RWPE2 (cell line): ENCODE data around the gene SSBP4.

Experiments
- ATAC-seq: fragments of 200-7000 bp; cut with Tn5 transposase; 3 replicates; pipeline ENCODE4 v1.9.1; 2021; ENCODE audit warnings: low read depth
- DNase-seq: peaks from one replicate; pipeline ENCODE4 v3.0.0-alpha.2; 2020; ENCODE audit warnings: low spot score
- H3K27ac ChIP-seq: fragments of 450-650 bp; 2 replicates; pipeline ENCODE4 v1.5.1; 2017; ENCODE audit warnings: mild to moderate bottlenecking; ENCODE audit not compliant: poor library complexity, severe bottlenecking
- H3K27me3 ChIP-seq: fragments of 250-450 bp; sonication (Bioruptor Pico); 2 replicates; pipeline ENCODE4 v1.5.1; 2021; ENCODE audit warnings: mild to moderate bottlenecking, moderate library complexity; ENCODE audit not compliant: insufficient read depth, poor library complexity, severe bottlenecking
- H3K36me3 ChIP-seq: fragments of 250-450 bp; sonication (Bioruptor Pico); 2 replicates; pipeline ENCODE4 v1.5.1; 2020; ENCODE audit warnings: low read depth, mild to moderate bottlenecking, moderate library complexity
- H3K4me1 ChIP-seq: fragments of 250-450 bp; sonication (Bioruptor Pico); 2 replicates; pipeline ENCODE4 v1.5.1; 2021; ENCODE audit warnings: mild to moderate bottlenecking, moderate library complexity; ENCODE audit not compliant: insufficient read depth, poor library complexity, severe bottlenecking
- H3K4me3 ChIP-seq: fragments of 250-450 bp; sonication (Bioruptor Pico); 2 replicates; pipeline ENCODE4 v1.5.1; 2021; ENCODE audit warnings: mild to moderate bottlenecking, moderate library complexity; ENCODE audit not compliant: severe bottlenecking
- H3K9me3 ChIP-seq: fragments of 250-450 bp; sonication (Bioruptor Pico); 2 replicates; pipeline ENCODE4 v1.5.1; 2021; ENCODE audit warnings: mild to moderate bottlenecking, moderate library complexity; ENCODE audit not compliant: severe bottlenecking
- CTCF ChIP-seq: fragments of 450-650 bp; IDR thresholded peaks from one replicate; pipeline ENCODE4 v1.5.1; 2017; ENCODE audit warnings: mild to moderate bottlenecking, moderate library complexity; ENCODE audit not compliant: poor library complexity, severe bottlenecking

The SSBP4 gene

GRCh38 chr19:18435842-18436670, 16.9 kb downstream of the SSBP4 start:
- Histone ChIP-seq H3K9me3 (no peaks in the 10 kb centered on the region), H3K36me3 (no peaks in the 10 kb centered on the region), H3K4me1 (peaks cover 15% of the 10 kb centered on the region), H3K4me3 (no peak overlapping the region), H3K27me3 (no peaks in the 10 kb centered on the region), H3K27ac (no peak overlapping the region)
- DNase-seq: no peak
- no peak for ATAC-seq
- no peak for TF ChIP-seq CTCF

GRCh38 chr19:18436671-18437490, 17.7 kb downstream of the SSBP4 start:
- peaks cover 15% of the 10 kb centered on the region for H3K4me1 ChIP-seq
- TF ChIP-seq CTCF: no peak
- DNase-seq (no peak), ATAC-seq (peak; percentile 38)
- H3K36me3 ChIP-seq: no peaks in the 10 kb centered on the region
- H3K27ac ChIP-seq: peak overlapping the region; percentile 40
- H3K27me3 ChIP-seq: no peaks in the 10 kb centered on the region
- H3K9me3 ChIP-seq: no peaks in the 10 kb centered on the region
- peak overlapping the region; percentile 45 for H3K4me3 ChIP-seq

GRCh38 chr19:18437491-18438330, 18.5 kb downstream of the SSBP4 start, which contains the start of gene ISYNA1:
TSS of gene ISYNA1 (minus strand) at chr19:18438133. CDS start at chr19:18437979, 154 bp downstream.
- Histone ChIP-seq H3K4me3 (peak within 1 kb of the TSS; percentile 45), H3K36me3 (peaks cover 1% of the 10 kb centered on the region), H3K9me3 (no peaks in the 10 kb centered on the region), H3K4me1 (peaks cover 15% of the 10 kb centered on the region), H3K27ac (peak within 1 kb of the TSS; percentile 40), H3K27me3 (no peaks in the 10 kb centered on the region)
- DNase-seq (no peak), ATAC-seq (peak; percentile 26)
- TF ChIP-seq CTCF: no peak

GRCh38 chr19:18438331-18439024, 19.3 kb downstream of the SSBP4 start:
- DNase-seq (no peak), ATAC-seq (peak; percentile 7; the same call in 2 of the 3 replicates)
- TF ChIP-seq CTCF: no peak
- Histone ChIP-seq H3K27me3 (no peaks in the 10 kb centered on the region), H3K4me1 (peaks cover 15% of the 10 kb centered on the region), H3K36me3 (peaks cover 7% of the 10 kb centered on the region), H3K27ac (peak overlapping the region; percentile 40), H3K4me3 (peak overlapping the region; percentile 45), H3K9me3 (no peaks in the 10 kb centered on the region)
